ENCODE data around the gene PTPN2.

DNA sequence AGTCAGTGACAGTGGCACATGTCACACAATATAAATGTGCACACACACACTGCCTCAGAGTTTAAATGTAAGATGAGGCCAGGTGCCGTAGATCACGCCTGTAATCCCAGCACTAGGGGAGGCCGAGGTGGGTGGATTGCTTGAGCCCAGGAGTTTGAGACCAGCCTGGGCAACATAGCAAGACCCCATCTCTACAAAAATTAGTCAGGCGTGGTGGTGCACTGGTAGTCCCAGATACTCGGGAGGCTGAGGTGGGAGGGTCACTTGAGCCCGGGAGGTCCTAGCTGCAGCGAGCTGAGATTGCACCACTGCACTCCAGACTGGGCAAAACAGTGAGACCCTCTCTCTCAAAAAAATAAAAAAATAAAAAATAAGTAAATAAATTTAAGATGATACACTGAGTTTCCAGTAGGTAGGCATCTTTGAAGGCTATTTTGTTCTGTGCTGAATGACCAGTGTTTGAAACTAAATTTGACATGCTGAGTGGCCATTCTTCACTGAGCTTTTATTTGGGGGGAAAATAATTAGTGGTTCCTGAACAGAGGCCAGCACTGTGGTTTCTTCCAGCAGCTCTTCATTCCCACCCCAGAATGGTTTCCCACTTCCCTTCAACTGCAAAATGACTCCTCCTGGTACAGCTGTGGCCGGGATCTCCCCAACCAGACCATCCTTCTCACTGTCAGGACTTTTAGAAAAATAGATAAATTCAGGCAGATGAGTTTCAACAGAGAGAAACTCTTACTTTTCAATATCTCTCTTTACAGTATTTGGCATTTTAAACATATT, 136.3 kb downstream of the PTPN2 start:
- TF ChIP-seq, protein P1, sequence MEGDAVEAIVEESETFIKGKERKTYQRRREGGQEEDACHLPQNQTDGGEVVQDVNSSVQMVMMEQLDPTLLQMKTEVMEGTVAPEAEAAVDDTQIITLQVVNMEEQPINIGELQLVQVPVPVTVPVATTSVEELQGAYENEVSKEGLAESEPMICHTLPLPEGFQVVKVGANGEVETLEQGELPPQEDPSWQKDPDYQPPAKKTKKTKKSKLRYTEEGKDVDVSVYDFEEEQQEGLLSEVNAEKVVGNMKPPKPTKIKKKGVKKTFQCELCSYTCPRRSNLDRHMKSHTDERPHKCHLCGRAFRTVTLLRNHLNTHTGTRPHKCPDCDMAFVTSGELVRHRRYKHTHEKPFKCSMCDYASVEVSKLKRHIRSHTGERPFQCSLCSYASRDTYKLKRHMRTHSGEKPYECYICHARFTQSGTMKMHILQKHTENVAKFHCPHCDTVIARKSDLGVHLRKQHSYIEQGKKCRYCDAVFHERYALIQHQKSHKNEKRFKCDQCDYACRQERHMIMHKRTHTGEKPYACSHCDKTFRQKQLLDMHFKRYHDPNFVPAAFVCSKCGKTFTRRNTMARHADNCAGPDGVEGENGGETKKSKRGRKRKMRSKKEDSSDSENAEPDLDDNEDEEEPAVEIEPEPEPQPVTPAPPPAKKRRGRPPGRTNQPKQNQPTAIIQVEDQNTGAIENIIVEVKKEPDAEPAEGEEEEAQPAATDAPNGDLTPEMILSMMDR (IDR thresholded peaks at IDR 0.05 in 4 of 5, conservative IDR thresholded peaks at IDR 0.05 in 1 of 5), result no peak
- no peak for TF ChIP-seq POLR2A (IDR thresholded peaks at IDR 0.05)
